Measurements from ENCODE around the gene PHTF2. TPM values are rescaled to one million over a fixed set of nuclear protein-coding genes. Genes with fewer than 3 reads are reported as not detected.
A peak's percentile ranks its signal among the peaks of the same experiment; 100 is the strongest.

PHTF2 gene
- total RNA-seq, 1 donor from 2014 or later, result 27.0 TPM

DNA sequence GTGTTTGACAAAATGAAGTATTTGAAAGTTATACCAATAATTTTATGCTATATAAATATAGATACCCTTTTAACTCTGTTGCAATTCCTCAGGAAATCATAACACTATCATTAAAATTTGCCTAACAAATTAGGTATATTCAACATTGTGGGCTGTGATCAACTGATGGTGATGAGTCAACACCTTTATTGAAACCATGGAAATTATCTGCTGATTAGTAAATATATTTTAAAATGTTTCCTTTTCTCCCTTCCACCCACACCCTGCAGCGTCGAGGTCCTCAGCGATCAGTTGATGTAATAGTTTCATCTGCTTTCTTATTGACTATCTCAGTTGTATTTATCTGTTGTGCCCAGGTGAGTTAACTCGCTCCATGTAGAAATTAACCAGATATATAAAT lies 143.9 kb downstream of the PHTF2 start:
- no peak overlapping the region for H3K4me3 Mint-ChIP-seq (ENCODE audit: unreplicated experiment)
- H3K36me3 ChIP-seq (ENCODE audit: insufficient read depth, low read length), result peaks cover 4% of the 10 kb centered on the region
- no peak overlapping the region for H3K27ac Mint-ChIP-seq (ENCODE audit: unreplicated experiment)
- H3K4me2 ChIP-seq (ENCODE audit: low read length), result no peak overlapping the region
- H3K4me1 Mint-ChIP-seq (ENCODE audit: low read depth, unreplicated experiment), result no peaks in the 10 kb centered on the region
- H3K9me3 Mint-ChIP-seq (ENCODE audit: unreplicated experiment), result no peaks in the 10 kb centered on the region
- H3K9ac ChIP-seq (ENCODE audit: low read length), result no peak overlapping the region
- no peaks in the 10 kb centered on the region for H4K20me1 ChIP-seq (ENCODE audit: insufficient read depth, low read length)
- no peak for TF ChIP-seq EZH2 (IDR thresholded peaks at IDR 0.05; ENCODE audit: insufficient read depth, low read length)
- TF ChIP-seq, protein P1, sequence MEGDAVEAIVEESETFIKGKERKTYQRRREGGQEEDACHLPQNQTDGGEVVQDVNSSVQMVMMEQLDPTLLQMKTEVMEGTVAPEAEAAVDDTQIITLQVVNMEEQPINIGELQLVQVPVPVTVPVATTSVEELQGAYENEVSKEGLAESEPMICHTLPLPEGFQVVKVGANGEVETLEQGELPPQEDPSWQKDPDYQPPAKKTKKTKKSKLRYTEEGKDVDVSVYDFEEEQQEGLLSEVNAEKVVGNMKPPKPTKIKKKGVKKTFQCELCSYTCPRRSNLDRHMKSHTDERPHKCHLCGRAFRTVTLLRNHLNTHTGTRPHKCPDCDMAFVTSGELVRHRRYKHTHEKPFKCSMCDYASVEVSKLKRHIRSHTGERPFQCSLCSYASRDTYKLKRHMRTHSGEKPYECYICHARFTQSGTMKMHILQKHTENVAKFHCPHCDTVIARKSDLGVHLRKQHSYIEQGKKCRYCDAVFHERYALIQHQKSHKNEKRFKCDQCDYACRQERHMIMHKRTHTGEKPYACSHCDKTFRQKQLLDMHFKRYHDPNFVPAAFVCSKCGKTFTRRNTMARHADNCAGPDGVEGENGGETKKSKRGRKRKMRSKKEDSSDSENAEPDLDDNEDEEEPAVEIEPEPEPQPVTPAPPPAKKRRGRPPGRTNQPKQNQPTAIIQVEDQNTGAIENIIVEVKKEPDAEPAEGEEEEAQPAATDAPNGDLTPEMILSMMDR (IDR thresholded peaks at IDR 0.05; ENCODE audit: insufficient read depth, low read depth, low read length), result no peak
- H3K27me3 Mint-ChIP-seq (ENCODE audit: low read depth, unreplicated experiment), result no peaks in the 10 kb centered on the region
- no peaks in the 10 kb centered on the region for H3K9me3 ChIP-seq (ENCODE audit: insufficient read depth, low read depth, low read length)
- no peak for DNase-seq (ENCODE audit: low read depth)
- no peak overlapping the region for H3K27ac ChIP-seq (ENCODE audit: low read depth, low read length)
- no peak for FAIRE-seq
- H3K79me2 ChIP-seq (ENCODE audit: insufficient read depth, low read length), result no peaks in the 10 kb centered on the region
- no peaks in the 10 kb centered on the region for H3K4me1 ChIP-seq (ENCODE audit: insufficient read depth, low read length)
- H2AFZ ChIP-seq (ENCODE audit: low read depth, low read length), result no peak overlapping the region
- no peaks in the 10 kb centered on the region for H3K27me3 ChIP-seq (ENCODE audit: insufficient read depth, low read length)
- H3K4me3 ChIP-seq (ENCODE audit: insufficient read depth, low read depth, low read length), result no peak overlapping the region
- no peaks in the 10 kb centered on the region for H3K36me3 Mint-ChIP-seq (ENCODE audit: low read depth, unreplicated experiment)

DNA sequence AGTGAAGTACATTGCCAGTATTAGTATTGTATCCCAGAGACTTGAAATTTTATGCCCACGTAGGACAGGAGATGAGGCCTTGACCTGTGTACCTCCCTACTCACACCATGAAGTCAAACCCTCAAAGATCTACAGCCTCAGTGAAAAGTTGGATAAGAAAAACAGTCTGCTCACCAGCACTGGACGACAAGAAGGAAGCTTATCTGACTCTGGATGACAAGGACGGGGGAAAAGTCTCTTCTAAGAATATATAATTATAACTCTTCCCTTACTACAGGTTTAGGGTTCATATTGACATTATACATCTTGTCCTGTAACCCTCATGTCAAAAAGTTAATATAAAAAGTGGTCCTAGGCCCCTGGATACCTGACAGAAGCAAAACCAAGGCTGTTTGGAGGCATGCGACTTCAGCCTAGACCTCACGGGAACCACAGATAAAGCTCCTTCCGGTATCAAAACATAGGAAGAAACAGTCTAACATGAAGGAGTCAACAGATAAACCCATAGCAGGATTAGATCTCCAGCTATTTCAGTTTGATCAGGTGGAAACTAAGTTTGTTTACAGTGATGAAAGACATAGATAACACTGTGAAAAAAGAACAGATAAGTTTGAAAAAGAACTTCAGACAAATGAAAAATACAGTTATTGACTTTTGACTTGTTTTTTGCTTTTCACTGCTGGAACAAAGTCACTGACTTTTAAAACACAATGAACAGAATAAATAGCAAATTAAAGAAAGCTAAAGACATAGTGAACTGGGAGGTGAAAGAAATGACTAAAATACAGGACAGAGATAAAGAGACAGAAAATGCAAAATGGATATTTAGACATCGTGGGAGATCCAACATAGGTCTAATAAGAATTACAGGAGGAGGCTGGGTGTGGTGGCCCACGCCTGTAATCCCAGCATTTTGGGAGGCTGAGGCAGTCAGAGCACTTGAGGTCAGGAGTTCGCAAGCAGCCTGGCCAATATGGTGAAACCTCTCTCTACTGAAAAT lies 145.9 kb downstream of the PHTF2 start:
- TF ChIP-seq, protein P1 (IDR thresholded peaks at IDR 0.05; ENCODE audit: insufficient read depth, low read depth, low read length), result no peak
- TF ChIP-seq EZH2 (IDR thresholded peaks at IDR 0.05; ENCODE audit: insufficient read depth, low read length), result no peak

DNA sequence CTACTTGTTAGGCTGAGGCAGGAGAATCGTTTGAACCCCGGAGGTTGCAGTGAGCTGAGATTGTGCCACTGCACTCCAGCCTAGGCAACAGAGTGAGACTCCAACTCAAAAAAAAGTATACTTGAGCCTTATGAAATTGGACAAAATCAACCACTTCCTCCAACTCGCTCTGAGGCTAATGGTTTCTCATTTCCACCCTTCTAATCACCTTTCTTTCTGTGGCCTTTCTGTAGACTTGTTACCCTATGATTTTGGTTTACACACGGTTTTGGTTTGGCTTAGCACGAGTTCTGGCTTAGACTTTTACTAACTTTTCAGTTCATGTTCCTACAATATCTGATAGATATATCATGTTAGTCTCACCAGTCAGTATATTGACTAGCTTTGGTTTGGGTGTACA lies 152.0 kb downstream of the PHTF2 start:
- no peaks in the 10 kb centered on the region for H3K79me2 ChIP-seq (ENCODE audit: insufficient read depth, low read length)
- no peaks in the 10 kb centered on the region for H3K4me1 ChIP-seq (ENCODE audit: insufficient read depth, low read length)
- no peaks in the 10 kb centered on the region for H3K9me3 ChIP-seq (ENCODE audit: insufficient read depth, low read depth, low read length)
- H3K4me3 Mint-ChIP-seq (ENCODE audit: unreplicated experiment), result no peak overlapping the region
- TF ChIP-seq, protein P1 (IDR thresholded peaks at IDR 0.05; ENCODE audit: insufficient read depth, low read depth, low read length), result no peak
- TF ChIP-seq EZH2 (IDR thresholded peaks at IDR 0.05; ENCODE audit: insufficient read depth, low read length), result no peak
- H3K36me3 Mint-ChIP-seq (ENCODE audit: low read depth, unreplicated experiment), result no peaks in the 10 kb centered on the region
- no peak overlapping the region for H2AFZ ChIP-seq (ENCODE audit: low read depth, low read length)
- no peak overlapping the region for H3K9ac ChIP-seq (ENCODE audit: low read length)
- no peak overlapping the region for H3K27ac ChIP-seq (ENCODE audit: low read depth, low read length)
- no peak overlapping the region for H3K4me2 ChIP-seq (ENCODE audit: low read length)
- H3K27me3 ChIP-seq (ENCODE audit: insufficient read depth, low read length), result no peaks in the 10 kb centered on the region
- no peak overlapping the region for H3K4me3 ChIP-seq (ENCODE audit: insufficient read depth, low read depth, low read length)
- H3K27ac Mint-ChIP-seq (ENCODE audit: unreplicated experiment), result no peak overlapping the region
- no peaks in the 10 kb centered on the region for H3K27me3 Mint-ChIP-seq (ENCODE audit: low read depth, unreplicated experiment)
- no peaks in the 10 kb centered on the region for H3K9me3 Mint-ChIP-seq (ENCODE audit: unreplicated experiment)
- no peak for DNase-seq (ENCODE audit: low read depth)
- H4K20me1 ChIP-seq (ENCODE audit: insufficient read depth, low read length), result no peaks in the 10 kb centered on the region
- FAIRE-seq, result peak; percentile 5
- H3K36me3 ChIP-seq (ENCODE audit: insufficient read depth, low read length), result no peaks in the 10 kb centered on the region
- H3K4me1 Mint-ChIP-seq (ENCODE audit: low read depth, unreplicated experiment), result no peaks in the 10 kb centered on the region

More for the DNA sequence above, 145.9 kb downstream of the PHTF2 start:
- H3K27me3 ChIP-seq (ENCODE audit: insufficient read depth, low read length), result no peaks in the 10 kb centered on the region
- no peak overlapping the region for H2AFZ ChIP-seq (ENCODE audit: low read depth, low read length)
- peaks cover 4% of the 10 kb centered on the region for H3K36me3 ChIP-seq (ENCODE audit: insufficient read depth, low read length)
- H3K4me2 ChIP-seq (ENCODE audit: low read length), result no peak overlapping the region
- H3K79me2 ChIP-seq (ENCODE audit: insufficient read depth, low read length), result no peaks in the 10 kb centered on the region
- no peak overlapping the region for H3K4me3 Mint-ChIP-seq (ENCODE audit: unreplicated experiment)
- no peak for FAIRE-seq
- H3K4me3 ChIP-seq (ENCODE audit: insufficient read depth, low read depth, low read length), result no peak overlapping the region
- no peaks in the 10 kb centered on the region for H3K9me3 ChIP-seq (ENCODE audit: insufficient read depth, low read depth, low read length)
- no peaks in the 10 kb centered on the region for H3K36me3 Mint-ChIP-seq (ENCODE audit: low read depth, unreplicated experiment)
- no peak overlapping the region for H3K9ac ChIP-seq (ENCODE audit: low read length)
- H3K27ac Mint-ChIP-seq (ENCODE audit: unreplicated experiment), result no peak overlapping the region
- H3K9me3 Mint-ChIP-seq (ENCODE audit: unreplicated experiment), result no peaks in the 10 kb centered on the region
- H3K27me3 Mint-ChIP-seq (ENCODE audit: low read depth, unreplicated experiment), result no peaks in the 10 kb centered on the region
- no peak for DNase-seq (ENCODE audit: low read depth)
- H3K27ac ChIP-seq (ENCODE audit: low read depth, low read length), result no peak overlapping the region
- no peaks in the 10 kb centered on the region for H3K4me1 ChIP-seq (ENCODE audit: insufficient read depth, low read length)
- no peaks in the 10 kb centered on the region for H4K20me1 ChIP-seq (ENCODE audit: insufficient read depth, low read length)
- no peaks in the 10 kb centered on the region for H3K4me1 Mint-ChIP-seq (ENCODE audit: low read depth, unreplicated experiment)

Measured in astrocyte (in vitro differentiated cells and primary cell).